OCI-LY7 (cell line): ENCODE results near the gene IMPA2. TPM values are rescaled to one million over a fixed set of nuclear protein-coding genes. Genes with fewer than 3 reads are reported as not detected.
A peak's percentile ranks its signal among the peaks of the same experiment; 100 is the strongest.

Experiments used
- BruUV-seq: library from RNA; stranded (reverse); fragments of 400-500 nt; replicated peaks from 2 replicates; lab custom pipeline; 2021; lab: Mats Ljungman, UMichigan
- CTCF ChIA-PET: fragments of 300-600 bp; sonication (Branson Sonifier 250); formaldehyde crosslinking; loops from one replicate; lab custom pipeline; 2022; ENCODE audit warnings: antibody characterized with exemption; ENCODE audit not compliant: unreplicated experiment; lab: Charles Lee
- POLR2A ChIA-PET: fragments of 300-600 bp; sonication (Branson Sonifier 250); formaldehyde crosslinking; loops from one replicate; lab custom pipeline; 2022; ENCODE audit warnings: antibody characterized with exemption; lab: Charles Lee
- DNase-seq: peaks from one replicate; pipeline ENCODE4 v3.0.0-alpha.2; 2015; ENCODE audit warnings: low spot score
- H2AFZ ChIP-seq: fragments of 200-600 bp; sonication (generic), shearing (Covaris generic); 2 replicates; pipeline ENCODE4 v1.6.1; 2014; ENCODE audit warnings: mild to moderate bottlenecking, antibody characterized with exemption, low read length, moderate library complexity
- H3K27ac ChIP-seq: fragments of 200-600 bp; sonication (generic); 2 replicates; pipeline ENCODE4 v1.5.1; 2014; ENCODE audit warnings: mixed run types, low read depth, mild to moderate bottlenecking, moderate library complexity, low read length, inconsistent platforms; ENCODE audit not compliant: poor library complexity, severe bottlenecking
- H3K36me3 ChIP-seq: fragments of 200-600 bp; sonication (generic); 2 replicates; pipeline ENCODE4 v1.6.1; 2014; ENCODE audit warnings: mild to moderate bottlenecking, antibody characterized with exemption, low read length, moderate library complexity, mixed read lengths; ENCODE audit not compliant: insufficient read depth
- H3K4me1 ChIP-seq: fragments of 200-600 bp; sonication (generic); 2 replicates; pipeline ENCODE4 v1.5.1; 2014; ENCODE audit warnings: mild to moderate bottlenecking, low read length; ENCODE audit not compliant: insufficient read depth, poor library complexity, severe bottlenecking
- H3K4me2 ChIP-seq: fragments of 200-600 bp; sonication (generic); 2 replicates; pipeline ENCODE4 v1.6.1; 2014; ENCODE audit warnings: mild to moderate bottlenecking, low read length
- H3K4me3 ChIP-seq: fragments of 200-600 bp; sonication (generic); 2 replicates; pipeline ENCODE4 v1.5.1; 2014; ENCODE audit warnings: mild to moderate bottlenecking, low read depth, low read length; ENCODE audit not compliant: poor library complexity, severe bottlenecking
- H3K79me2 ChIP-seq: fragments of 200-600 bp; sonication (generic); 2 replicates; pipeline ENCODE4 v1.6.1; 2016; ENCODE audit warnings: low read depth, mild to moderate bottlenecking, low read length, moderate library complexity, mixed read lengths; ENCODE audit not compliant: insufficient read depth
- H3K9me2 ChIP-seq: fragments of 200-600 bp; sonication (generic); 2 replicates; pipeline ENCODE4 v1.6.1; 2016; ENCODE audit warnings: mild to moderate bottlenecking, low read length, mixed read lengths; ENCODE audit not compliant: insufficient read depth
- H3K9me3 ChIP-seq: fragments of 200-600 bp; sonication (generic); 2 replicates; pipeline ENCODE4 v1.6.1; 2014; ENCODE audit warnings: mild to moderate bottlenecking, mixed run types, low read length, mixed read lengths
- H4K20me1 ChIP-seq: fragments of 200-600 bp; sonication (generic); 2 replicates; pipeline ENCODE4 v1.6.1; 2014; ENCODE audit warnings: mild to moderate bottlenecking, antibody characterized with exemption, low read length, moderate library complexity, mixed read lengths; ENCODE audit not compliant: insufficient read depth
- CTCF ChIP-seq: fragments of 200-600 bp; sonication (generic); conservative IDR thresholded peaks from 2 replicates; pipeline ENCODE4 v1.5.1; 2014; ENCODE audit warnings: mild to moderate bottlenecking, antibody characterized with exemption, low read length, moderate library complexity, mixed read lengths
- EZH2phosphoT487 ChIP-seq: fragments of 200-600 bp; sonication (generic); IDR thresholded peaks from 2 replicates; pipeline ENCODE4 v1.6.1; 2018; ENCODE audit warnings: low read depth, borderline replicate concordance, mild to moderate bottlenecking, mixed run types, antibody characterized with exemption, low read length, moderate library complexity, mixed read lengths
- intact Hi-C: fragments of 100-400 bp; cut with micrococcal nuclease; formaldehyde crosslinking; loops from one replicate; pipeline ENCODE4 v1.10.0; 2022; ENCODE audit not compliant: unreplicated experiment
- total RNA-seq, 2 experiments: library from RNA; depleted of rRNA in 1 of 2; stranded (reverse); fragments of >200 nt in 1 of 2; shearing (Covaris generic) in 1 of 2; gene quantifications; 2 replicates each; pipeline ENCODE4 v1.2.3, GENCODE V29; 2014 to 2022

The IMPA2 gene
- total RNA-seq, 2 experiments from 2014 or later: 51.9 to 59.0 TPM

- POLR2A ChIA-PET: no interaction called here
- H3K9me2 ChIP-seq: no peaks in the 10 kb centered on the region
- CTCF ChIA-PET: interaction anchor here (0.9 kb wide), 1 partner anchor 16 kb away, joined by 3 read pairs; no protein-coding TSS in a partner anchor
- no peaks in the 10 kb centered on the region for H3K79me2 ChIP-seq
- H3K4me2 ChIP-seq: no peak overlapping the region
- H3K27ac ChIP-seq: no peak overlapping the region
- DNase-seq: no peak
- intact Hi-C loops: no loop called here
- H2AFZ ChIP-seq: no peak overlapping the region
- peaks cover 27% of the 10 kb centered on the region for H3K4me1 ChIP-seq
- no peak overlapping the region for H3K4me3 ChIP-seq
- H3K36me3 ChIP-seq: no peaks in the 10 kb centered on the region
- no peak for TF ChIP-seq EZH2phosphoT487
- no peaks in the 10 kb centered on the region for H3K9me3 ChIP-seq
- BruUV-seq: no TSS peak
- H4K20me1 ChIP-seq: no peaks in the 10 kb centered on the region
Observed at GRCh38 chr18:12046046-12046750, 64.9 kb downstream of the IMPA2 start.

- H3K4me3 ChIP-seq: no peak overlapping the region
- no peaks in the 10 kb centered on the region for H3K9me2 ChIP-seq
- no peaks in the 10 kb centered on the region for H4K20me1 ChIP-seq
- peaks cover 34% of the 10 kb centered on the region for H3K4me1 ChIP-seq
- no peaks in the 10 kb centered on the region for H3K9me3 ChIP-seq
- no peak overlapping the region for H2AFZ ChIP-seq
- no peaks in the 10 kb centered on the region for H3K36me3 ChIP-seq
- H3K27ac ChIP-seq: no peak overlapping the region
- TF ChIP-seq EZH2phosphoT487: no peak
- TF ChIP-seq CTCF: no peak
- DNase-seq: no peak
- H3K79me2 ChIP-seq: no peaks in the 10 kb centered on the region
- ChIA-PET POLR2A (no interaction called here), CTCF (interaction anchor here (0.9 kb wide), 1 partner anchor 15 kb away, joined by 3 read pairs; no protein-coding TSS in a partner anchor)
- H3K4me2 ChIP-seq: no peak overlapping the region
- no TSS peak for BruUV-seq
- intact Hi-C loops: no loop called here
Observed at GRCh38 chr18:12046751-12047335, 65.5 kb downstream of the IMPA2 start.

- CTCF ChIA-PET: interaction anchor here (0.7 to 0.9 kb wide), 2 partner anchors 15 to 17 kb away, joined by 3 read pairs; no protein-coding TSS in a partner anchor
- H3K4me1 ChIP-seq: peaks cover 48% of the 10 kb centered on the region
- DNase-seq: no peak
- no peak overlapping the region for H3K4me3 ChIP-seq
- no peaks in the 10 kb centered on the region for H3K9me2 ChIP-seq
- no peaks in the 10 kb centered on the region for H3K36me3 ChIP-seq
- POLR2A ChIA-PET: interaction anchor here (1.0 kb wide), 1 partner anchor 198 kb away, joined by 3 read pairs; no protein-coding TSS in a partner anchor
- BruUV-seq: no TSS peak
- no peak overlapping the region for H3K4me2 ChIP-seq
- H3K9me3 ChIP-seq: no peaks in the 10 kb centered on the region
- no peaks in the 10 kb centered on the region for H4K20me1 ChIP-seq
- intact Hi-C loops: no loop called here
- no peaks in the 10 kb centered on the region for H3K79me2 ChIP-seq
- TF ChIP-seq EZH2phosphoT487 (no peak), CTCF (no peak)
- peak overlapping the region; percentile 53; the same call in 1 of the 2 replicates for H2AFZ ChIP-seq
- H3K27ac ChIP-seq: no peak overlapping the region
Observed at GRCh38 chr18:12048010-12048826, 66.9 kb downstream of the IMPA2 start.
